Measurements from ENCODE around the gene CNTN4. TPM values are rescaled to one million over a fixed set of nuclear protein-coding genes. Genes with fewer than 3 reads are reported as not detected.

The CNTN4 gene
- total and polyA plus RNA-seq, 10 donors, result 0.20 to 4.3 (median 1.5) TPM

DNA sequence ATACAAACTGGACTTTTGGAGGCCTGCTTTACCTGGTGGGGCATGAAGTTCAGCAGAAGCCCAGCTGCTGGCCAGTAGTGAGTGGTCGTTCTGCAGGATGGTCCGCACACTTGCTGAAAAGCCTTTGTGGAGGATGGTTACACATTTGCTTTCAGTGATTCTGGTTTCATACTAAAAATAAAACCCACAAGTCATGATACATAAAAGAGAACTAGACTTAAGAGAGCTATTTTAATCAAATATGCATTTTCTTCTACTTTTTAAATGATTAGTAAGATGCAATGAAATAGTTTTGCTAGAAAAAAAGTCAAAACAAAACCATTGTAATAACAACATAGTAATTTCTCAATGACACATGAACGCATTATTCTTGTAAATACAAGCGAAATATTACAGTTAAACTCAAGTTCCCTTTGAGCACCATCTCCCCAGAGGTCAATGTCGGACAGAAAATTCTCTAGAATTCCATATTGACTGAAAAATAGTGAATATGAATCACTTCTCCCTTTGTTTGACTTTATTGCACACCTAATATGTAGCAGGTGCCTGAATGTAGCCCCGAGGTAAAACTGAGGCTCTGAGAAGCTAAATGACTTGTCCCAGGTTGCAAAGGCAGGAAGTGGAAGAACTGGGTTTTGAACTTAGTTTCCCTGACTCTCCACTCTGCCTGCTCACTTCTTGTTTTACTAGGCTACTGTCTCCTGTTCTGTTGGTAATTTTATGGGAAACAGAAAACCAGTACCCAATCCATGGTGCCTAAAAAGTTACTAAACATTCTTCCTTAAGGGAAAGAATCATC is 1003.2 kb downstream of the CNTN4 start:
- intact Hi-C loops (cut with DNase I; ENCODE audit: low total_unique reads), result no loop called here
- Histone ChIP-seq H3K9me3 (no peaks in the 10 kb centered on the region), H3K4me1 (peaks cover 0 to 4% (median 0%) of the 10 kb centered on the region in 6 donors), H3K4me3 (no peak overlapping the region), H3K36me3 (no peaks in the 10 kb centered on the region), H3K27ac (no peak overlapping the region), H3K27me3 (replicated peaks in 1 of 7) (peaks cover 0 to 3% (median 0%) of the 10 kb centered on the region in 7 donors)
- no peak for DNase-seq
- TF ChIP-seq POLR2A (IDR thresholded peaks at IDR 0.05) (no peak), POLR2AphosphoS5 (IDR thresholded peaks at IDR 0.05) (no peak)
- TF ChIP-seq, protein P1, sequence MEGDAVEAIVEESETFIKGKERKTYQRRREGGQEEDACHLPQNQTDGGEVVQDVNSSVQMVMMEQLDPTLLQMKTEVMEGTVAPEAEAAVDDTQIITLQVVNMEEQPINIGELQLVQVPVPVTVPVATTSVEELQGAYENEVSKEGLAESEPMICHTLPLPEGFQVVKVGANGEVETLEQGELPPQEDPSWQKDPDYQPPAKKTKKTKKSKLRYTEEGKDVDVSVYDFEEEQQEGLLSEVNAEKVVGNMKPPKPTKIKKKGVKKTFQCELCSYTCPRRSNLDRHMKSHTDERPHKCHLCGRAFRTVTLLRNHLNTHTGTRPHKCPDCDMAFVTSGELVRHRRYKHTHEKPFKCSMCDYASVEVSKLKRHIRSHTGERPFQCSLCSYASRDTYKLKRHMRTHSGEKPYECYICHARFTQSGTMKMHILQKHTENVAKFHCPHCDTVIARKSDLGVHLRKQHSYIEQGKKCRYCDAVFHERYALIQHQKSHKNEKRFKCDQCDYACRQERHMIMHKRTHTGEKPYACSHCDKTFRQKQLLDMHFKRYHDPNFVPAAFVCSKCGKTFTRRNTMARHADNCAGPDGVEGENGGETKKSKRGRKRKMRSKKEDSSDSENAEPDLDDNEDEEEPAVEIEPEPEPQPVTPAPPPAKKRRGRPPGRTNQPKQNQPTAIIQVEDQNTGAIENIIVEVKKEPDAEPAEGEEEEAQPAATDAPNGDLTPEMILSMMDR (IDR thresholded peaks at IDR 0.05 in 8 of 11, conservative IDR thresholded peaks at IDR 0.05 in 3 of 11), result no peak
- WGBS, 5 donors, result 69 to 81% (median 72%) methylated on average over 6 of the region's 6 CpGs

DNA sequence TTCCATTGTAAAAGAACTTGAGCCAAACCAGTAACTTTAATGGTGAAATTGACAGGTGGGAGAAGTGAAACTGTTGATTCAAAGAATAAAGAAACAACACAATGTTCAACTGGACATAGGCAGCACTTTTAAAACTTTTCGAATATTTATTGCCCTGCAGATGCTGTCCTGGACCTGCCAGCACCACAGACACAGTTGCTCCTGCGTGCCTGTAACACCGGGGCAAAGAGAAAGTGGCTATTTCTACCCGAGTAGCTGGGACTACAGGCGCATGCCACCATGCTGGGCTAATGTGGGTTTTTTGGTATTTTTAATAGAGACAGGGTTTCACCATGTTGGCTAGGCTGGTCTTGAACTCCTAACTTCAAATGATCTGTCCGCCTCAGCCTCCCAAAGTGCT is 1004.1 kb downstream of the CNTN4 start:
- 80 to 90% (median 90%) methylated on average over 6 of the region's 6 CpGs for WGBS, 5 donors
- H3K36me3 ChIP-seq, result no peaks in the 10 kb centered on the region

DNA sequence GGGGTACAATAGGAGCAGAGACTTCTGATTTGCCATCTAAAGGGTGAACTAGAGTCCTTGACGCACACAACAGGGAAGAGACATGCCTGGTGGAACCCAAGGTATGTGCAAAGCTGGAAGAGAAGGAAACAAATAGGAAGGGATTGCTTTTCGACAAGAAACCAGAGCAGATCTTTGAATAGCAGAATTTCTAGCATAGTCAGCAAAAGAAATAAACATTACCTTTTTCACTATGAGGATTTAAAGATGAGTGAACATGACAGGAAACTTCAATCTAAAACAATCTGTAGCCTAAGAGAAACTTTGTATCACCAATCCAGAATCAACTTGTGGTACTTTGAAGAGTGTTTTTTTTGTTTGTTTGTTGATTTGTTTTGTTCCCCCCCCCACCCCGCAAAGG is 1006.6 kb downstream of the CNTN4 start:
- 85 to 92% (median 90%) methylated on average over 3 of the region's 3 CpGs for WGBS, 5 donors
- DNase-seq, result no peak
- peaks cover 0 to 3% (median under 1%) of the 10 kb centered on the region in 6 donors for H3K4me1 ChIP-seq
- intact Hi-C loops (cut with DNase I; ENCODE audit: low total_unique reads), result no loop called here
- H3K27ac ChIP-seq, result no peak overlapping the region
- no peaks in the 10 kb centered on the region for H3K36me3 ChIP-seq
- TF ChIP-seq, protein P1 (IDR thresholded peaks at IDR 0.05 in 8 of 11, conservative IDR thresholded peaks at IDR 0.05 in 3 of 11), result no peak
- TF ChIP-seq POLR2AphosphoS5 (IDR thresholded peaks at IDR 0.05) (no peak), POLR2A (IDR thresholded peaks at IDR 0.05) (no peak)
- H3K9me3 ChIP-seq, result no peaks in the 10 kb centered on the region
- H3K4me3 ChIP-seq, result no peak overlapping the region
- H3K27me3 ChIP-seq (replicated peaks in 1 of 7), result no peaks in the 10 kb centered on the region

More for the DNA sequence above, 1004.1 kb downstream of the CNTN4 start:
- Histone ChIP-seq H3K27ac (no peak overlapping the region), H3K9me3 (no peaks in the 10 kb centered on the region), H3K4me1 (no peaks in the 10 kb centered on the region), H3K27me3 (replicated peaks in 1 of 7) (peaks cover 0 to 3% (median 0%) of the 10 kb centered on the region in 7 donors), H3K4me3 (no peak overlapping the region)
- TF ChIP-seq POLR2AphosphoS5 (IDR thresholded peaks at IDR 0.05) (no peak), POLR2A (IDR thresholded peaks at IDR 0.05) (no peak)
- TF ChIP-seq, protein P1 (IDR thresholded peaks at IDR 0.05 in 8 of 11, conservative IDR thresholded peaks at IDR 0.05 in 3 of 11), result no peak
- no peak for DNase-seq
- intact Hi-C loops (cut with DNase I; ENCODE audit: low total_unique reads), result no loop called here

DNA sequence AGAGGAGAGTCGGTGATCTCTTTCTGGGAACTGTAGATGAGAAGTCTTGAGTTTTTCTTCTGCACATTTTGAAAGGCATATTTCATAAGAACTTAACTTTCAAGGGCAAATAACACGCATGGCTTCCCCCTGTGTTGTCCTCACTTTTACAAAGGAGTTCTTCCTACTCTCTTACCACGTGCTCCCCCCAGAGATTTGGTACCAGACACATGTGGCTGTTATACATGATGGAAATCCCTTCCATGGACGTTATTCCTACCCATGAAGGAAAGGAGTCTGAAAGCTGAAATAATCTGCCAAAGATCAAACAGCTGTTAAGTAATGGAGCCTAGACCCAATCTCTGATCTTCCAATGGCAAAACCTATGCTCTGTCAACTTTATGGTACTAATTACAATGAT is 1007.1 kb downstream of the CNTN4 start:
- Histone ChIP-seq H3K4me3 (no peak overlapping the region), H3K4me1 (peaks cover 0 to 6% (median 2%) of the 10 kb centered on the region in 6 donors), H3K36me3 (no peaks in the 10 kb centered on the region), H3K9me3 (no peaks in the 10 kb centered on the region), H3K27me3 (replicated peaks in 1 of 7) (no peaks in the 10 kb centered on the region), H3K27ac (no peak overlapping the region)
- intact Hi-C loops (cut with DNase I; ENCODE audit: low total_unique reads), result no loop called here
- no peak for DNase-seq
- WGBS, 5 donors, result 63 to 76% (median 69%) methylated on average over 4 of the region's 4 CpGs
- TF ChIP-seq POLR2AphosphoS5 (IDR thresholded peaks at IDR 0.05) (no peak), POLR2A (IDR thresholded peaks at IDR 0.05) (no peak)
- TF ChIP-seq, protein P1 (IDR thresholded peaks at IDR 0.05 in 8 of 11, conservative IDR thresholded peaks at IDR 0.05 in 3 of 11), result no peak

Measured in spleen (tissue), 11 donors.